Measurements from ENCODE around the gene DHX30.
A peak's percentile ranks its signal among the peaks of the same experiment; 100 is the strongest.
"Not testable (repeated sequence)": the region's sequence is repeated elsewhere in the genome, so short reads cannot be mapped to it uniquely, and the experiment has no call there.

The DHX30 gene, protein sequence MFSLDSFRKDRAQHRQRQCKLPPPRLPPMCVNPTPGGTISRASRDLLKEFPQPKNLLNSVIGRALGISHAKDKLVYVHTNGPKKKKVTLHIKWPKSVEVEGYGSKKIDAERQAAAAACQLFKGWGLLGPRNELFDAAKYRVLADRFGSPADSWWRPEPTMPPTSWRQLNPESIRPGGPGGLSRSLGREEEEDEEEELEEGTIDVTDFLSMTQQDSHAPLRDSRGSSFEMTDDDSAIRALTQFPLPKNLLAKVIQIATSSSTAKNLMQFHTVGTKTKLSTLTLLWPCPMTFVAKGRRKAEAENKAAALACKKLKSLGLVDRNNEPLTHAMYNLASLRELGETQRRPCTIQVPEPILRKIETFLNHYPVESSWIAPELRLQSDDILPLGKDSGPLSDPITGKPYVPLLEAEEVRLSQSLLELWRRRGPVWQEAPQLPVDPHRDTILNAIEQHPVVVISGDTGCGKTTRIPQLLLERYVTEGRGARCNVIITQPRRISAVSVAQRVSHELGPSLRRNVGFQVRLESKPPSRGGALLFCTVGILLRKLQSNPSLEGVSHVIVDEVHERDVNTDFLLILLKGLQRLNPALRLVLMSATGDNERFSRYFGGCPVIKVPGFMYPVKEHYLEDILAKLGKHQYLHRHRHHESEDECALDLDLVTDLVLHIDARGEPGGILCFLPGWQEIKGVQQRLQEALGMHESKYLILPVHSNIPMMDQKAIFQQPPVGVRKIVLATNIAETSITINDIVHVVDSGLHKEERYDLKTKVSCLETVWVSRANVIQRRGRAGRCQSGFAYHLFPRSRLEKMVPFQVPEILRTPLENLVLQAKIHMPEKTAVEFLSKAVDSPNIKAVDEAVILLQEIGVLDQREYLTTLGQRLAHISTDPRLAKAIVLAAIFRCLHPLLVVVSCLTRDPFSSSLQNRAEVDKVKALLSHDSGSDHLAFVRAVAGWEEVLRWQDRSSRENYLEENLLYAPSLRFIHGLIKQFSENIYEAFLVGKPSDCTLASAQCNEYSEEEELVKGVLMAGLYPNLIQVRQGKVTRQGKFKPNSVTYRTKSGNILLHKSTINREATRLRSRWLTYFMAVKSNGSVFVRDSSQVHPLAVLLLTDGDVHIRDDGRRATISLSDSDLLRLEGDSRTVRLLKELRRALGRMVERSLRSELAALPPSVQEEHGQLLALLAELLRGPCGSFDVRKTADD

GRCh38 chr3:47802734-47803479, at the start of gene DHX30:
TSS of gene DHX30 (plus strand) at chr3:47803138. CDS start at chr3:47810684, 7,546 bp downstream.
- DNase-seq, result peak; percentile 96

GRCh38 chr3:47758261-47759025, 44.5 kb upstream of the DHX30 start:
- DNase-seq, result no peak

DNA sequence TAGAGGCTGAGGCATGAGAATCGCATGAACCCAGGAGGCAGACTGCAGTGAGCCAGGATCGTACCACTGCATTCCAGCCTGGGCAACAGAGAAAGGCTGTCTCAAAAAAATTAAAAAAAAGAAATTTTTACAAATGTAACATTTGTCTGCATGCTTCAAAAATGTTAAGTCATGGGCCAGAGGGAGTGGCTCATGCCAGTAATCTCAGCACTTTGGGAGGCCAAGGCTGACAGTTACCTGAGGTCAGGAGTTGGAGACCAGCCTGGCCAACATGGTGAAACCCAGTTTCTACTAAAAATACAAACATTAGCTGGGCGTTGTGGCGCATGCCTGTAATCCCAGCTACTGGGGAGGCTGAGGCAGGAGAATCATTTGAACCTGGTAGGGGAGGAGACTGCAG, 42.7 kb upstream of the DHX30 start:
- DNase-seq, result not testable (repeated sequence)

DNA sequence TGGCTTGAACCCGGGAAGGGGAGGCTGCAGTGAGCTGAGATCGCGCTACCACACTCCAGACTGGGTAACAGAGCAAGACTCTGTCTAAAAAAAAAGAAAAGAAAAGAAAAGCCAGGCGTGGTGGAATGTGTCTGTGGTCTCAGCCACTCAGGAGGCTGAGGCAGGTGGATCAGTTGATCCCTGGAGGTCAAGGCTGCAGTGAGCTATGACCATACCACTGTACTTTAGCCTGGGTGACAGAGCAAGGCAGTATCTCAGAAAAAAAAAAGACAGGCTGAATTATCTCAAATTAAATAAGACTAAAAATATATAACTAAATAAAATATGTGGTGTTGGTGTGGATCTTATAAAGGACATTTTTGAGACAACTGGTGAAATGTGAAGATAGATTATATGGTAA, 41.9 kb upstream of the DHX30 start:
- no peak for DNase-seq

GRCh38 chr3:47762233-47762632, 40.7 kb upstream of the DHX30 start:
- no peak for DNase-seq

DNA sequence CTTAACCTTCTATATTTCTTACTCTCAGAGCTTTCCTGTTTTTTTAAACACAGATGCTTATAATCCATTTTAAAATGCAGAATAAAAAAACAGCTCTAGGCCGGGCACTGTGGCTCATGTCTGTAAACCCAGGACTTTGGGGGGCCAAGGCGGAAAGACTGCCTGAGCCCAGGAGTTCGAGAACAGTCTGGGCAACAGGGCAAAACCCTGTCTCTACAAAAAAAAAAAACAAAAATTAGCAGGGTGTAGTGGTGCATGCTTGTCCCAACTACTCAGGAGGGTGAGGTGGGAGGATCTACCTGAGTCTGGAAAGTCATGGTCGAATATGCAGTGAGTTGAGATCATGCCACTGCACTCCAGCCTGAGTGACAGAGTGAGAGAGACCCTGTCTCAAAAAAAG, 36.8 kb upstream of the DHX30 start:
- DNase-seq, result no peak

DNA sequence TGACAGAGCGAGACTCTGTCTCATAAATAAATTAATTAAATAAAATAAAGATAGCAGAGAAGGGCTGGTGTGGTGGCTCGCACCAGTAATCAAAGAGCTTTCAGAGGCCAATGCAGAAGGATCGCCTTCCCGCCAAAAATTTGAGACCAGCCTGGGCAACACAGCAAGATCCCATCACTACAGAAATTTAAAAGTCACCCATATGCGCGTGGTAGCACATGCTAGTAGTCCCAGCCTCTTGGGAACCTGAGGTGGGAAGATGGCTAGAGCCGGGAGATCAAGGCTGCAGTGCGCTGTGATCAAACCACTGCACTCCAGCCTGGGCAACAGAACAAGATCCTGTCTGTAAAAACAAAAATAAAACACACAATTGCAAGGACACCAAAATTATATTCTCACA, 30.9 kb upstream of the DHX30 start:
- DNase-seq, result no peak

DNA sequence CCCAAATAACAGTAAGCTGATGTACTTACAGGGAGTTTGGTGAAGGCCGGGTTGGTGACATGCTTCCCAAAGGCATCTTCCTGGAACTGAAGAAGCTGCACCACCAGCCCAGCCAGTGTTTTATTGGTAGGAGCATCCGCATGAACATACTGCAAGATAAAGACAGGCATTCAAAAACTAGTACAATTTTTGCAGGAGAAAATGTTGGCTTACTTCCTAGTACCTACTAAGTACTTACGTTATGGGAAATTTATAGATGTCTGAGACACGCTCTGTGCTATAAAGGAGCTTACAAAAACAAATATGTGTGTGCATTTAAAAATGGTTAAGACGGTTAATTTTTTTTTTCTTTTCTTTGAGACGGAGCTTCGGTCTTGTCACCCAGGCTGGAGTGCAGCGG, 30.1 kb upstream of the DHX30 start:
- DNase-seq, result no peak

DNA sequence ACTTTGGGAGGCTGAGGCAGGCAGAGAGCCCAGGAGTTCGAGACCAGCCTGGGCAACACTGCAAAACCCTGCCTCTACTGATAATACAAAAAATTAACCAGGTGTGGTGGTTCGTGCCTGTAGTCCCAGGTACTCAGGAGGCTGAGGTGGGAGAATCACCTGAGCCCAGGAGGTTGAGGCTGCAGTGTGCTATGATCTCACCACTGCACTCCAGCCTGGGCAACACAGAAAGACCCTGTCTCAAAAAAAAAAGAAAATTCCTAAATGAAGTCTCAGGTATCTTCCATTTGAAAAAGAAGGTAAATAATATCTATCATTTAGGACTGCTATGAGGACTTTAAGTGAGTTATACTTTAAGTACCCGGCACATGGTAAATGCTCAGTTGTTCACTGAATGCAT, 24.2 kb upstream of the DHX30 start:
- DNase-seq, result no peak

GRCh38 chr3:47780741-47781684, 21.9 kb upstream of the DHX30 start:
- peak; percentile 87 for DNase-seq

DNA sequence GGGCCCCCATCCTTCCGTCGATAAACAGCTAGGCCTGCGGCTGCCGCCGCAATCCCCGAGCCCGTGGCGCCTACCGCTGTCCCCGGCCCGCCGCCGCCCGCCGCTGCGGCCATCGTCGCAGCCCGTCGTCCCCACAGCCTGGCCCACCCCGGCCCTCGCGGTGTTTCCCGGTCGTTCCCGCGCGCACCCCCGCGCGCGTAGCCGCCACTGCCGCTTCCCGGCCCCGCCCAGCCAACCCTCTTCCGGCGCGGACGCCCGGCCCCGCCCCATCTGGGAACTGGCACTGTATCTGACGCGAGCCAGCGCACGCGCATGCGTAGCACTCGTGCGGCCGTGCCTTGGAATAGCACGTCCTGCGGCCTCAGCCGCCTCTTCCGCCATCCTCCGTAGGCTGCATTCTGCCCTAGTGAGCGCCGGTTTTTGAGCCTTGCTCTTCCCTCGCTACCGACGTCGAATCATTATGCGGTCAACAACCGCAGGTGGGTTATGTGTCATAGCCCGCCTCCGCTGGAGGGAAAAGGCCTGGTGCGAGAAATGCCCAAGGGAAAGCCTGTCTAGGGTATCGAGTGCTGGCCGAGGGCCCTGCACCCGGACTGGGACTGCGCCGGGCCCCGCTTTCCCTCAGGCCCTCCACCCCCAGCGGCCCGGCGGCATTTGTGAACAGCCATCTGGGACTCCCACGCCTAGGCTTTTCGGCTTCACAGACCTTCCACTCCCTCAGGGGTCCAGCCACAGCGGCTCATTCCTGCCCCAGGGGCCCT, 21.1 kb upstream of the DHX30 start, which contains the start of gene SMARCC1:
Gene SMARCC1 (minus strand): TSS at position 209 of the 761 bp plus-strand sequence. CDS start 96 bp downstream, at position 113.
- peak; percentile 99 for DNase-seq

DNA sequence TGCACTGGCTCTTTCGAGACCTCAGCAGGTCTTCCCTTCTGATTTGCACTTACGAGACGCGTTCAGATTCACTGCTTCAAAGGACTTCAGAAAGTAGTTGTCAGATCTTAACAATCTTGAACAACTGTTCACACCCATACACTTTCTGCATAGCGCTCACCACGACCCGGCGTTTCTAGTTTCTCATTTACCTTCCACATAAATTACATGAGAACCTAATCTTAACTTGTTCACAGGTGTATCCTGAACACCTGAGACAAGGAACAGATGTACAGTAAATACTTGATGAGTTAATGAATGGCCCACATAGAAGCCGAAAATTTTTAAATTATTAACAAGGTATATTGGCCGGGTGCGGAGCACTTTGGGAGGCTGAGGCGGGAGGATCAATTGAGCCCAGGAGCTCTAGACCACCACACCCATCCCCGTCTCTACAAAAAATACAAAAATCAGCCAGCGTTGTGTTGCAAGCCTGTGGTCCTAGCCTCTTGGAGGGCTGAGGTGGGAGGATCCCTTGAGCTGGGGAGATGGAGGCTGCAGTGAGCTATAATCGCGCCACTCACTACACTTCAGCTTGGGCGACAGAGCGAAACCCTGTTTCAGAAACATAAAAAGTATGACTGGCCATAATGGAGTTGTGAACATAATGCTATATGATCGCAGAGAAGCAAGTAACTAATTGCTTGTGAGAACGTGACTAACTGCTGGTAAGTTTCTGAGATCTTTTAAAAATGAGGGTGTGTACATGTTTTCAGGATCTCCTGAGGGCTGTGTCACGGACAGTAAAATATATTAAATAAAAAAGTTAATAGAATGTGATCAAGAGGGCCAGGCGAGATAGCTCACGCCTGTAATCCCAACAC, 20.3 kb upstream of the DHX30 start:
- no peak for DNase-seq

DNA sequence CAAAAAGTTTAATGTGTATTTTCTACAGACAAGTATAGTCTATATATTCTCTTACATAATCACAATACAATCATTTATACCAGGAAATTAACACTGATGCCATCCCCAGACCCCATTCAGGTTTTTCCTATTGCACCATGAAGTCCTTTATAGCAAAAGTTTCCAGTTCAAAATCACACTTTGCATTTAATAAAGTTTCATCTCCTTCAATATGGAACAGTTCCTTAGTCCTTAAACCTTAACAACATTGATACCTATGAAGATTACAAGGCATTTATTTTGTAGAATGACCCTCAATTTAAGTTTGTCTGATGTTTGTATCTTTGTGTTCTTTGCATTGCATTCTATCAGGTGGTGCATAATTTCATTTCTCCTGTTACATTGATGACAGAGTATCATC, 19.3 kb upstream of the DHX30 start:
- no peak for DNase-seq

GRCh38 chr3:47791193-47791855, 11.6 kb upstream of the DHX30 start:
- no peak for DNase-seq

DNA sequence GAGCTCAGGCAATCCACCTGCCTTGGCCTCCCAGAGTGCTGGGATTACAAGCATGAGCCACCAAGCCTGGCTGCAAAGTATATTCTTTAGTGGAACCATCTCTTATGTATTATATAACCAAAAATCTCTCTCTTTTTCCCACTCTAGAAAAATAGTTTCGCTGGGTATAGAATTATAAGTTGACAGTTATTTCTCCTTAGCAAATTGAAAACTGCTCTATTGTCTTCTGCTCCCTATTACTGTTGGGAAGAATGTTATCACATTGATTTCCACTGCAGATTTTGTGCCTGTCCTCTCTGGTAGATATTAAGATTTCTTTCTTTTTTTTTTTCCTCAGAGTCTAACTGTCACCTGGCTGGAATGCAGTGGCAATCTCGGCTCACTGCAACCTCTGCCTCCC, 10.2 kb upstream of the DHX30 start:
- DNase-seq, result no peak

DNA sequence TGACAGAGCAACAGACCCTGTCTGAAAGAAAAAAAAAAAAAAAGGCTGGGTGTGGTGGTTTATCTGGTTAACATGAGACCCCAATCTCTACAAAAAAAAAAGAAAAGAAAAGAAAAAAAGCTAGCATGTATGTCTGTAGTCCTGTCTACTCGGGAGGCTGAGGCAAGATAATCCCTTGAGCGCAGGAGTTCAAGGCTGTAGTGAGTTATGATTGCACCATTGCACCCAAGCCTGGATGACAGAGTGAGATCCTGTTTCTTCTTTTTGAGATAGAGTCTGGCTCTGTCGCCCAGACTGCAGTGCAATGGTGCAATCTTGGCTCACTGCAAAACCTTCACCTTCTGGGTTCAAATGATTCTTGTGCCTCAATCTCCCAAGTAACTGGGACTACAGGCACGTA, 8.4 kb upstream of the DHX30 start:
- DNase-seq, result no peak

- DNase-seq, result no peak
Measured at GRCh38 chr3:47799733-47800132, 3.2 kb upstream of the DHX30 start.

GRCh38 chr3:47803480-47804025, 615 bp downstream of the DHX30 start:
- DNase-seq, result peak; percentile 90
